Keratinocyte (primary cell): ENCODE data around the gene CDKAL1. TPM values are rescaled to one million over a fixed set of nuclear protein-coding genes. Genes with fewer than 3 reads are reported as not detected.

Experiments used
- DNase-seq: peaks from one replicate; pipeline ENCODE4 v3.0.0-alpha.2; 2011; ENCODE audit warnings: low read depth, missing footprints, low spot score
- FAIRE-seq: peaks from 2 replicates; lab custom pipeline; 2011; peaks lifted over from hg19 to GRCh38; lab: Jason Lieb, UNC
- H2AFZ ChIP-seq: 2 replicates; pipeline ENCODE4 v1.6.0; 2012; ENCODE audit warnings: low read length, control low read depth, inconsistent platforms; ENCODE audit not compliant: control insufficient read depth
- H3K27ac ChIP-seq: 2 replicates; pipeline ENCODE4 v1.5.1; 2011; ENCODE audit warnings: low read length; ENCODE audit not compliant: control insufficient read depth, insufficient read depth
- H3K27me3 ChIP-seq: 3 replicates; pipeline ENCODE4 v1.6.0; 2011; ENCODE audit warnings: low read length; ENCODE audit not compliant: control insufficient read depth, insufficient read depth; ENCODE audit errors: extremely low read depth
- H3K36me3 ChIP-seq, 2 experiments: 2 replicates in 1 of 2; 3 replicates in 1 of 2; pipeline ENCODE4 v1.5.1; 2011; ENCODE audit warnings: low read length in 2 of 2, mild to moderate bottlenecking in 1 of 2; ENCODE audit not compliant: control insufficient read depth in 2 of 2, insufficient read depth in 2 of 2; ENCODE audit errors: extremely low read depth in 1 of 2
- H3K4me1 ChIP-seq: 3 replicates; pipeline ENCODE4 v1.5.1; 2011; ENCODE audit warnings: low read length; ENCODE audit not compliant: control insufficient read depth, insufficient read depth; ENCODE audit errors: extremely low read depth
- H3K4me2 ChIP-seq: 3 replicates; pipeline ENCODE4 v1.6.0; 2011; ENCODE audit warnings: low read depth, low read length; ENCODE audit not compliant: control insufficient read depth, insufficient read depth; ENCODE audit errors: extremely low read depth
- H3K4me3 ChIP-seq, 3 experiments: fragments of 200-600 bp in 1 of 3; sonication (generic) in 1 of 3; 2 replicates in 2 of 3; 3 replicates in 1 of 3; pipeline ENCODE4 v1.5.1; 2011 to 2016; ENCODE audit warnings: low read length in 3 of 3, mild to moderate bottlenecking in 3 of 3, control low read depth in 2 of 3, inconsistent platforms in 1 of 3, low read depth in 1 of 3, mixed read lengths in 1 of 3, mixed run types in 1 of 3, moderate library complexity in 1 of 3; ENCODE audit not compliant: control insufficient read depth in 2 of 3, insufficient read depth in 2 of 3; ENCODE audit errors: extremely low read depth in 1 of 3
- H3K79me2 ChIP-seq: 2 replicates; pipeline ENCODE4 v1.6.0; 2012; ENCODE audit warnings: low read length; ENCODE audit not compliant: control insufficient read depth, insufficient read depth
- H3K9ac ChIP-seq: 3 replicates; pipeline ENCODE4 v1.6.0; 2011; ENCODE audit warnings: low read length; ENCODE audit not compliant: control insufficient read depth, insufficient read depth; ENCODE audit errors: extremely low read depth
- H3K9me1 ChIP-seq: 3 replicates; pipeline ENCODE4 v1.6.0; 2011; ENCODE audit warnings: low read length; ENCODE audit not compliant: control insufficient read depth, insufficient read depth; ENCODE audit errors: extremely low read depth
- H3K9me3 ChIP-seq: 2 replicates; pipeline ENCODE4 v1.5.1; 2012; ENCODE audit warnings: low read depth, low read length; ENCODE audit not compliant: control insufficient read depth
- H4K20me1 ChIP-seq: 3 replicates; pipeline ENCODE4 v1.6.0; 2011; ENCODE audit warnings: low read length; ENCODE audit not compliant: control insufficient read depth, insufficient read depth; ENCODE audit errors: extremely low read depth
- EZH2 ChIP-seq: IDR thresholded peaks from one replicate; pipeline ENCODE4 v1.6.1; 2012; ENCODE audit warnings: inconsistent platforms, mild to moderate bottlenecking, low read length, moderate library complexity
- dilution Hi-C: fragments of 300-500 bp; cut with MboI; formaldehyde crosslinking; loops from one replicate; pipeline ENCODE4 v1.7.0; 2020; ENCODE audit warnings: low sequenced_read_pairs; ENCODE audit not compliant: extremely low pct_ligation_motif_present
- polyA plus RNA-seq, 5 experiments: library from polyadenylated mRNA; depleted of rRNA in 3 of 5; stranded (reverse) in 3 of 5; stranded (forward) in 1 of 5; unstranded in 1 of 5; fragments of >200 nt; gene quantifications; 1 replicate in 1 of 5; 2 replicates in 3 of 5; 3 replicates in 1 of 5; pipeline versions ENCODE4 v1.2.1 to v1.2.3, GENCODE V29; 2011 to 2012; ENCODE audit warnings: missing spikeins in 2 of 5, low read depth in 1 of 5, low replicate concordance in 1 of 5
- TF ChIP-seq, protein P1 (sequence below), 3 experiments: IDR thresholded peaks in 1 of 3; conservative IDR thresholded peaks in 1 of 3; optimal IDR thresholded peaks in 1 of 3; 2 replicates in 2 of 3; 3 replicates in 1 of 3; pipeline versions ENCODE3 to v1.5.1; 2011; ENCODE audit warnings: low read length in 3 of 3, mild to moderate bottlenecking in 3 of 3, moderate library complexity in 2 of 3, control low read depth in 1 of 3, inconsistent platforms in 1 of 3; ENCODE audit not compliant: insufficient read depth in 2 of 3; ENCODE audit errors: extremely low read depth in 1 of 3

CDKAL1 gene
- polyA plus RNA-seq, 1 donor (not counting 4 experiments of a cell fraction or from before 2014, with no cell fraction given) = 5.6 TPM

DNA sequence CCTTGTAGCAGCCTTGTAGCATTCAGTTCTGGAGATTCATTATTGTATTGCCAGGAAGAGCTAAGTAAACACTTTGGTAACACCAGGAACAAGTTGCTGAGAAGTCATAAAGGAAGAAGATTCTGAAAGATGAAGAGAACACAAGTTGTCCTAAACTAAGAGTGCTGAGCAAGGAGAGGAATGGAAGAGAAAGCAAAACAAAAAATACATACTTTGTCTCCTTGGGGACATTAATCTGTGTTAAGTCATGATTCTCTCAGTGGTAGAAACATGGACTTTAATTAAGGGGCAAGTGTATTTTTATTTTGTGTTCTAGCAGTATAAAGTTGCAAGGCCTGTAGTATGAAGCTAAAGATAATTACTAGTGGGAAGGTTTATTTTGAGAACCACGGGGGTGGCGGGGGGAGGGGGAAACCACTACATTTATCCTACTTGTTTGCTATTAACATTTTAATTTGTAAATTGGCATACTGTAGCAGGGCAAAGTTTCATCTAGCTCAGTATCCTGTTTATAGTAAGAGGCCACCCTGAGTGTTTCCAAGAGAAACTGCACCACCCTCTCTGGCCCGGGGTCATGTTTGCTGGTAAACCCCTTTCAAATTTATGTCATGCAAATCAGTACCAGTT, 463.0 kb downstream of the CDKAL1 start:
- H3K4me1 ChIP-seq = no peaks in the 10 kb centered on the region
- H3K36me3 ChIP-seq = no peaks in the 10 kb centered on the region
- no peaks in the 10 kb centered on the region for H3K79me2 ChIP-seq
- DNase-seq (no peak), FAIRE-seq (no peak)
- H3K4me3 ChIP-seq = no peak overlapping the region
- H3K27me3 ChIP-seq = no peaks in the 10 kb centered on the region
- no peaks in the 10 kb centered on the region for H4K20me1 ChIP-seq
- TF ChIP-seq, protein P1, sequence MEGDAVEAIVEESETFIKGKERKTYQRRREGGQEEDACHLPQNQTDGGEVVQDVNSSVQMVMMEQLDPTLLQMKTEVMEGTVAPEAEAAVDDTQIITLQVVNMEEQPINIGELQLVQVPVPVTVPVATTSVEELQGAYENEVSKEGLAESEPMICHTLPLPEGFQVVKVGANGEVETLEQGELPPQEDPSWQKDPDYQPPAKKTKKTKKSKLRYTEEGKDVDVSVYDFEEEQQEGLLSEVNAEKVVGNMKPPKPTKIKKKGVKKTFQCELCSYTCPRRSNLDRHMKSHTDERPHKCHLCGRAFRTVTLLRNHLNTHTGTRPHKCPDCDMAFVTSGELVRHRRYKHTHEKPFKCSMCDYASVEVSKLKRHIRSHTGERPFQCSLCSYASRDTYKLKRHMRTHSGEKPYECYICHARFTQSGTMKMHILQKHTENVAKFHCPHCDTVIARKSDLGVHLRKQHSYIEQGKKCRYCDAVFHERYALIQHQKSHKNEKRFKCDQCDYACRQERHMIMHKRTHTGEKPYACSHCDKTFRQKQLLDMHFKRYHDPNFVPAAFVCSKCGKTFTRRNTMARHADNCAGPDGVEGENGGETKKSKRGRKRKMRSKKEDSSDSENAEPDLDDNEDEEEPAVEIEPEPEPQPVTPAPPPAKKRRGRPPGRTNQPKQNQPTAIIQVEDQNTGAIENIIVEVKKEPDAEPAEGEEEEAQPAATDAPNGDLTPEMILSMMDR (optimal IDR thresholded peaks at IDR 0.05 in 1 of 3, IDR thresholded peaks at IDR 0.05 in 1 of 3, conservative IDR thresholded peaks at IDR 0.05 in 1 of 3; ENCODE audit: extremely low read depth in 1 of 3, insufficient read depth in 2 of 3, low read length in 3 of 3) = no peak
- no peak for TF ChIP-seq EZH2
- dilution Hi-C loops = no loop called here
- H3K27ac ChIP-seq = no peak overlapping the region
- H2AFZ ChIP-seq = no peak overlapping the region
- no peaks in the 10 kb centered on the region for H3K9me3 ChIP-seq
- H3K9ac ChIP-seq = no peak overlapping the region
- no peaks in the 10 kb centered on the region for H3K9me1 ChIP-seq
- H3K4me2 ChIP-seq = no peak overlapping the region

DNA sequence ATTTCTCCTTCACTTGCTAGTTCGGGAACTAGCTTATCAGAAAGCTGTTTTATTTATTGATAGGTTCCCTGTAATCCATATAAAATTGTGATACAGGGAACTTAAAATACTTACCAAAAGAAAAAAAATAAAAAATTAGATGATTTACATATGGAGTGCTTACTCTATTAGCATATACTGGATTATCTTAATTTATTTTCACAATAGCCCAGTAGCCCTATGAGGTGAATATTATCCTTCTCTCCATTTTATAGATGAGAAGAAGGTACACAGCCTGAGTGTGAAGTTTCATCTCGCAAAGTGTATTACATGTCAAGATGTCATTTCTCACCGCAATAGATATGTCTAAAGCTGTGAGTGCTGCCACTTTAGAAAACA, 463.5 kb downstream of the CDKAL1 start:
- DNase-seq (no peak), FAIRE-seq (no peak)
- no peaks in the 10 kb centered on the region for H3K36me3 ChIP-seq
- no peak overlapping the region for H3K9ac ChIP-seq
- H3K4me3 ChIP-seq = no peak overlapping the region
- H3K4me2 ChIP-seq = no peak overlapping the region
- no peak overlapping the region for H2AFZ ChIP-seq
- no peaks in the 10 kb centered on the region for H3K79me2 ChIP-seq
- no peak overlapping the region for H3K27ac ChIP-seq
- no peaks in the 10 kb centered on the region for H4K20me1 ChIP-seq
- H3K4me1 ChIP-seq = no peaks in the 10 kb centered on the region
- dilution Hi-C loops = no loop called here
- no peaks in the 10 kb centered on the region for H3K9me1 ChIP-seq
- H3K27me3 ChIP-seq = no peaks in the 10 kb centered on the region
- no peak for TF ChIP-seq EZH2
- TF ChIP-seq, protein P1 (optimal IDR thresholded peaks at IDR 0.05 in 1 of 3, IDR thresholded peaks at IDR 0.05 in 1 of 3, conservative IDR thresholded peaks at IDR 0.05 in 1 of 3; ENCODE audit: extremely low read depth in 1 of 3, insufficient read depth in 2 of 3, low read length in 3 of 3) = no peak
- H3K9me3 ChIP-seq = no peaks in the 10 kb centered on the region
